Right renal pelvis (tissue), 4 donors: Measurements from ENCODE around the gene NRXN3. TPM values are rescaled to one million over a fixed set of nuclear protein-coding genes. Genes with fewer than 3 reads are reported as not detected.
A peak's percentile ranks its signal among the peaks of the same experiment; 100 is the strongest.

ENCODE experiments used
- DNase-seq, 4 donors: peaks; one replicate each; pipeline ENCODE4 v3.0.0-alpha.2; 2013; ENCODE audit warnings: low read depth in 4 of 4, low spot score in 3 of 4, missing footprints in 1 of 4
- polyA plus RNA-seq, 4 donors: library from polyadenylated mRNA; unstranded; fragments of 120-200 nt; gene quantifications; one replicate each; pipeline ENCODE4 v1.2.1, GENCODE V29; 2013; ENCODE audit not compliant: insufficient read length in 4 of 4

The NRXN3 gene
- polyA plus RNA-seq, 4 donors = 5.7 to 7.3 (median 7.2) TPM

DNA sequence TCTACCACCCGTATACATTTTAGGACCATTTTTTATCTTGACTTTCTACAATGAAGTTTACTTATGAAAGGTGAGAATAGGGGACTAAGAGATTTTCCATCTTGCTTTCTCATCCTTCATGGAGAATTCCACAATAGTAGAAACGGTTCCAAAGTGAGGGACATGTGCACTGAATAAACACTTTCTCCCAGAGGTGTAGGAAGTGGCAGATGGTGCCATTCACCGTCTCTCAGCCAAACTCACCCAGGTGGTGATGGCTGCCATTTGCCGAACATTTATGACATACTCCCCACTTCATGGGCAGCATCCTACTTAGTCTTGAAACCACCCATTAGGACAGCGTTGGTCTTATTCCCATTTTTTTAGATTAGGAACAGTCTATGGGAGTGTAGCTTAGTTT lies 1500.6 kb downstream of the NRXN3 start:
- no peak for DNase-seq

DNA sequence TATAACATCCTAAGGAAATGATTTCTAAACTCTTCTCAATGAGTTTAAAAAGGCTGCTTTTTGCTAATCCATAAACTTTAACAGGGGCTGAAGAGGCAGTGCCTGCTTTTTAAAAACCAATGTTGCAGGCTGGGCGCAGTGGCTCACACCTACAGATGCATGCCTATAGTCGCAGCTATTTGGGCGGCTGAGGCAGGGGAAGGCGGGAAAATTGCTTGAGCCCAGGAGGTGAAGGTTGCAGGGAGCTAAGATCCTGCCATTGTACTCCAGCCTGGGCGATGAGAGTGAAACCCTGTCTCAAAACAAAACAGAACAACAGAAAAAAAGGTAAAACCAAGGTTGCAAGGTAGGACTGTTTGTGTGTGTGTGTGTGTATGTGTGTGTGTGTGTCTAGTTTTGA lies 1509.9 kb downstream of the NRXN3 start:
- no peak for DNase-seq

DNA sequence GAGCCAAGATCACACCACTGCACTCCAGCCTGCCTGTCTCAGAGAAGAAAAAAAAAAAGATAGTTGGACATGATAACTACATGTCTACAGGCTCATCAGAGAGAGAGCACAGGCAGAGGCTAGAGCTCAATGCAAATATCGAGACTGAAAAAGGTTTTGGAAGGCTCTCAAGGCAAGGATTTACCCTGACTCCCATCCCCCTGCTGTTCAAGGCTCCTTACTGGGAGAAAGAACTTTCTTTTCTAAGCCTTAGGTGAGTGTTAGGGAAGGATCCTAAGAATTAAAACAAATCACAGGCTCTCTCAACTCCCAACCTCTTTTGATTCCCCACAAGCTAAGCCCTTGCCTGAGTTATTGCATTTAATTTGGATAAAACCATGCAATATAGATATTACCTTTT lies 1516.0 kb downstream of the NRXN3 start:
- no peak for DNase-seq

GRCh38 chr14:79690960-79691359 lies 1520.8 kb downstream of the NRXN3 start:
- DNase-seq = no peak

DNA sequence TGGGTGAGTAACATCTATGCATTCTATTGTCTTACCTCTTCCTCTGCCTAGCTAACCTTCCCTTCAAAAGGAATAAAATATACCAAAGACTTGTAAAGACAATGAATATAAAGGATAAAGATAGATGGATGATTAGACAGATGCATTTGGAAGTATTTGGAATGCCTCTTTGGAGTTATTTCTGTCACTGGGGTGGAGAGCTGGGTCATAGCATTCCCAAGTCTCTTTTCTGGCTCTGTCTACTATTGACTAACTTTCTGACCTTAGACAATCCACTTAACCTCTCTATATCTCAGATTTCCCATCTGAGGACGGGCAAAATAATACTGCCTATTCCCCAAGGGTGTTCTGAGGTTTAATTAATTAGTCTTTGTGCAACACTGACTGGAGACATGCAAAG lies 1523.8 kb downstream of the NRXN3 start:
- no peak for DNase-seq

- DNase-seq = no peak
Measured at GRCh38 chr14:79695307-79695706, 1525.1 kb downstream of the NRXN3 start.

DNA sequence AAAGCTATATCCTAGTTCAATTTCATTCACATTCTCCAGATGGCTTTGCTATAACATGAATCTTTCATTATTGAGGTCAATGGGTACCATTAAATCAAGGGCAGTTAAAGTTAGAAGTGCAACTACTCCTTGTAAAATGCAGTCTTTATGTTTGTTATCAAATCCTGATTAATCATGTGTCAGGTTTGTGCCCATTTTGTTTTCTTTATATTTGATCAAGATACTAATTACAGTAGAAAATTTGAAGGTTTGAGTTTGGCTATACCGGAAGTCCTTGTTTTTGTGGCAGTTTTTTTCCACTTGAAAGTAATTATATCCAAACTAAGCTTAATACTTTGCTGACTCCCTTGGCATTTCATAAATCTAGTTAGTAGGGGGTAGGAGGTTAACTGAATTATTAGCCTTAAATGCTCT lies 1528.1 kb downstream of the NRXN3 start:
- peak; percentile 63 to 81 (median 78) for DNase-seq

DNA sequence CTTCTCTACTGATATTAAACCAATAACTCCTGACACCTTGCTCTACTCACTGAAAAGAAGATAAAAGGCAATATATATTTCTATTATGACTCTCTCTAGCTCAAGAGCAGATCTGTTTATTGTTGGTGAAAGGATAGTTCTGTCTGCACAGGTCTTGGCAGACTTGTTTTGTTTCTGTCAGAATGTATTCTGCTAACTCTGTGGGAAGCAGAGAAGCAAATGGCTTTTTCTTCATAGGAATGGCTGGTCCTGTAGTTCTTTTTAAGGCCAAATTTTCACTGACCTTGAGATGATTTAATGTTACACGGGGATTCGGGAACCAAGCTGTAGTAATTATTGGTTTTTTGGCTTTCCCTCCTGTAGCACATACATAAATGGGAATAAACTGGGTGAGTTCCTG lies 1529.0 kb downstream of the NRXN3 start:
- no peak for DNase-seq

- no peak for DNase-seq
Measured at GRCh38 chr14:79701371-79701770, 1531.2 kb downstream of the NRXN3 start.

GRCh38 chr14:79702197-79702596 lies 1532.0 kb downstream of the NRXN3 start:
- DNase-seq = no peak

GRCh38 chr14:79703209-79703608 lies 1533.0 kb downstream of the NRXN3 start:
- DNase-seq = no peak

- no peak for DNase-seq
Measured at GRCh38 chr14:79704041-79704807, 1534.1 kb downstream of the NRXN3 start.

- no peak for DNase-seq
Measured at GRCh38 chr14:79705126-79705894, 1535.1 kb downstream of the NRXN3 start.

DNA sequence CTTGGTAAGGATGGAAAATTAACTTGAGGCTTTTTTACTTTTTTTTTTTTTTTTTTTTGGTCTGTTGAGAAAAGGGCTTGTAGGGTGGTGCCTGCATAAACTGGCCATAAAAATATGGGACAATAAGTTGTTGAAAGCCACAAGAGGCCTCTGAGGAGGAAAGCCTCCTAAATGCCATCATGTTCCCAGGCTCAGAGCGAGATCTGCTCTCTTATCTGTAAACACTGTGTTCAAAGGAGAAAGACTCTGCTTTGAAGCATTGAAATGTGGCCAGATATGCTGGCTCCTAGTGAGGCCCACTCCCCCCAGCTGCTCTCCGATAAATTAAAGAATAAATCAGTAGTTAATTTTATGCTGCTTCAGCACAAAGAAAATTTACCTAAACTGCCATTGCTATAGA lies 1536.2 kb downstream of the NRXN3 start:
- DNase-seq = no peak

DNA sequence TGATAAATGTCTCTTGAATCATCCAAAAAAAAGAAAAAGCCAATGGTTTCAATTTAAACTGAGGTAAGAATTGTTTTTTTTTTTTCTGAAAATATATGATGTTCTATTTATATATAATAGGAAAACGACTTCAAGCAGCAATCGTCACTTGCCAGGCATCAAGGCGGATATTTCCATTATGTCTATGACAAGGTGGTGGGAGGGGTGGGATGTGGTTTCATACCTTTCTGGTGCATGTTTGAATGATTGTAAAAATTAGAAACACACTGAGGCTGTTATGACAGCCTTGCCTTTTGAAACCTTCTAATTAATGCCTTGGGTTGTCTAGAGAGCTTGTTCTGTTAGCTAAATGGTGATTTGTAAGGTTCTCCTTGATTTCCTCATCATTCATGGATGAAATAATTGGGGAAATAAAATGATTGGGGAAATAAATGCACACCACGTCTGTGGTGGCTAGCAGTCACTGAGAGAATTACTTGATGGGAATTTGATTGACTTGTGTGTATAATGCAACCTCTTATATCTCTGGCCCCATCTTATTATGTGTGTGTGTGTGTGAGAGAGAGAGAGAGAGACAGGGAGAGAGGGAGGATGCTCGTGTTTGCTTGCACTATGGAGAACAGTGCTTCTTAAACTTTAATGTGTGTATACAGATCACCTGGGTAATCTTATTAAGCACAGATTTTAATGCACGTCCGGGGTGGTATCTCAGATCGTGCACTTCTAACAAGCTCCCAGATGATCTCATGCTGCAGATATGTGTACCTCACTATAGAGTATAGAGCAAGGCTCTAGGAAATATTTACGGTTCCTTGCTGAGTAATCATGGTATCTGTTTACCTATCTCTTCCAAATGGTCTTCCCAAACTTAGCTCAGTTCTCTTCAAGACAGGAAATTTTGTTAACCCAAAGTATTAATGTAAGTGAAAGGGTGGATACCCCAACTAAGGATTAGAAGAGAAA lies 1538.5 kb downstream of the NRXN3 start:
- no peak for DNase-seq

- no peak for DNase-seq
Measured at GRCh38 chr14:79709573-79709972, 1539.4 kb downstream of the NRXN3 start.

- DNase-seq = no peak
Measured at GRCh38 chr14:79712302-79712950, 1542.3 kb downstream of the NRXN3 start.

DNA sequence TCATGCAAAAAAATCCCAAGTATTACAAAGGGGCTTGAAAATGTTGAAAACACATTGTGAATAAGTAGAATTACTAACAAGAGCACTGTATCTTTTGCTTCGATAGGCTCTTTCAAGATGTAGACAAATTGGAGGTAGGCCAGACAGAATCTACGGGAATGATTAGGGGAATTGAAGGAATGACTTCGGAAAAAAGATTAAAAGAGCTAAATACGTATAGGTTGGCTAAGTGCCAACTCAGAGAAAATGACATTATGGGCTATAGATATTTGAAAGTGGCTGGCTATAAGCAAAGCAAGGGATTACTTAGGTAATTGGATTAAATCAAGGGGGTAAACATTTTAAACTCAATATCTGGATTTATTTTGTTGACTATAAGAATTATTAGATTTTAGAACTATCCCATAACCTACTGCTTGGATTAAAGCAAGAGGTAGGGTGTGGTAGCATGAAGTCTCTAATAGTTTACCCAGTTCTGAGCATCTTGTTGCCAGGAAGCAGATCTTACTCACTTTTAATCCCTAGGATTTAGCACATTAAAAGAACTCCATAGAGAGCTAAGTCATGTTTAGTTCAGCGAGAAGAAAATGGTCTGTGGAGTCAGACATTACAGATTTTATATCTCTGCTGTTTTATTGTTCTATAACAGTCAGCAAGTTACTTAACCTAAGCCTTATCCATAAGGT lies 1551.4 kb downstream of the NRXN3 start:
- no peak for DNase-seq

DNA sequence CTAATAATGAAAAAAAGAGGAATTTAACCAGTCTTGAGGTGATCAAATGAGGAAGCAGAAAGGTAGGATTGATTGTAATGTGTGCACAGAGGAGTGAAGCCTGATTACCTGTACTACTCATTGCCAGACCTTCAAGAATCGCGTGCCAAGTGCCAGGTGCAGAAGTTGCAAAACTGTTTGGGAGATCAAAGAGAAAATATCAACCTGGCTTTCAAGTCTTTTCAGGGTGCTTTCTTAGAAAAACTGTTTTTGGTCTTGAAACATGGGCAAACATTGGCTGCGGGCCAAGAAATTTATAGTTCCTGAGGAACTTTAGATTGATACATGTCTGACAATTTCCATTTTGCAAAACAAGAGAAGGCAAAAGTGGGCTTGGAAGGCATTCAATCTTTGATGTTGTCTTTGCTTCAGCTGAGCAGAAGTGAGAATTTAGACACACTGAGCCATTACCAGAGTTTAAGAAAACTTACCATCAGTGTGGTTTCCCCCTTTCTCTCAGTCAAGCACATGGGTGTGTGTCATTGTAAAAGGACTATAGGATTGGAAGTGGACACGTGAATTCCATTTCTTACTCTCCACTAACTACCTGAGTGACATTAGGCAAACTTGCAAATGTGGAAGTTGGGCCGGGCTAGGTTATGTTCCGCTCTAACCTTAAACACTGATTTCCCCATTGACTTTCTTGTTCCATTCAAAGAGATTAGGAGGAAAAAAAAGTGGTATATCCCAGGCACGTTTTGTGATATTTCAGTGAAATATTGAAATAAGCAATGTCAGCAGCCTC lies 1555.0 kb downstream of the NRXN3 start:
- DNase-seq = no peak
